Measurements from ENCODE around the gene ADGRG6. TPM values are rescaled to one million over a fixed set of nuclear protein-coding genes. Genes with fewer than 3 reads are reported as not detected.

The ADGRG6 gene
- total RNA-seq, 4 donors from 2014 or later = 15.7 to 75.2 (median 19.2) TPM

- intact Hi-C loops (cut with DNase I; ENCODE audit: low total_unique reads) (no loop called here), in situ Hi-C loops (cut with MboI; ENCODE audit: low pct_ligation_motif_present in 1 of 4, low pct_unique_long_range_greater_than_20kb in 1 of 4, low sequenced_read_pairs in 3 of 4) (no loop called here)
- Histone ChIP-seq H3K36me3 (no peaks in the 10 kb centered on the region), H3K9me3 (no peaks in the 10 kb centered on the region), H3K27me3 (no peaks in the 10 kb centered on the region), H3K4me3 (no peak overlapping the region), H3K4me1 (no peaks in the 10 kb centered on the region), H3K27ac (no peak overlapping the region)
- DNase-seq = no peak
- no peak for TF ChIP-seq EP300 (IDR thresholded peaks at IDR 0.05; ENCODE audit: low read depth)
- no peak for TF ChIP-seq POLR2AphosphoS5 (IDR thresholded peaks at IDR 0.05)
- TF ChIP-seq POLR2A (IDR thresholded peaks at IDR 0.05) = no peak
- TF ChIP-seq, protein P1, sequence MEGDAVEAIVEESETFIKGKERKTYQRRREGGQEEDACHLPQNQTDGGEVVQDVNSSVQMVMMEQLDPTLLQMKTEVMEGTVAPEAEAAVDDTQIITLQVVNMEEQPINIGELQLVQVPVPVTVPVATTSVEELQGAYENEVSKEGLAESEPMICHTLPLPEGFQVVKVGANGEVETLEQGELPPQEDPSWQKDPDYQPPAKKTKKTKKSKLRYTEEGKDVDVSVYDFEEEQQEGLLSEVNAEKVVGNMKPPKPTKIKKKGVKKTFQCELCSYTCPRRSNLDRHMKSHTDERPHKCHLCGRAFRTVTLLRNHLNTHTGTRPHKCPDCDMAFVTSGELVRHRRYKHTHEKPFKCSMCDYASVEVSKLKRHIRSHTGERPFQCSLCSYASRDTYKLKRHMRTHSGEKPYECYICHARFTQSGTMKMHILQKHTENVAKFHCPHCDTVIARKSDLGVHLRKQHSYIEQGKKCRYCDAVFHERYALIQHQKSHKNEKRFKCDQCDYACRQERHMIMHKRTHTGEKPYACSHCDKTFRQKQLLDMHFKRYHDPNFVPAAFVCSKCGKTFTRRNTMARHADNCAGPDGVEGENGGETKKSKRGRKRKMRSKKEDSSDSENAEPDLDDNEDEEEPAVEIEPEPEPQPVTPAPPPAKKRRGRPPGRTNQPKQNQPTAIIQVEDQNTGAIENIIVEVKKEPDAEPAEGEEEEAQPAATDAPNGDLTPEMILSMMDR (IDR thresholded peaks at IDR 0.05) = no peak
- WGBS, 2 donors (ENCODE audit: low coverage in 1 of 2) = 93% methylated on average over 5 of the region's 5 CpGs; no CpG with 5 or more reads in 1 of the 2 donors
Measured at GRCh38 chr6:142290851-142291250, 11.0 kb upstream of the ADGRG6 start.

DNA sequence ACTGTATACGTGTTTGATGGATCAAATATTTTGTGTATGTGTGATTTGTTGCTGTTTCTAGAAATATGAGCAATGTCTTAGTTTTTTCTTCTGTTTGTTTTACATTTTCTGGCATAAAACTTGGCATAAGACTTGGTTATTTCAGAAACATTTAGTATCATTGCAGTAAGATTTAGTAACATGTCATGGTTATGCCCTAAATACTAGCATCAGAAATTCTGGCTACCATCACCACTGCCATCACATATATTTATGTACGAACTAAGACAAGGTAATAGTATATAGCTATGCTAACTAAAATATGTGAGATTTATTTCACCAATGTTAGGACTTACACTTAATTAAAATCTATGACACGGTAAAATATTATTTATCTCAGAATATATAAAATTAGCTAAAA, 10.3 kb upstream of the ADGRG6 start:
- intact Hi-C loops (cut with DNase I; ENCODE audit: low total_unique reads) = no loop called here
- WGBS, 2 donors (ENCODE audit: low coverage in 1 of 2) = 78 to 80% methylated on average over 3 of the region's 3 CpGs

DNA sequence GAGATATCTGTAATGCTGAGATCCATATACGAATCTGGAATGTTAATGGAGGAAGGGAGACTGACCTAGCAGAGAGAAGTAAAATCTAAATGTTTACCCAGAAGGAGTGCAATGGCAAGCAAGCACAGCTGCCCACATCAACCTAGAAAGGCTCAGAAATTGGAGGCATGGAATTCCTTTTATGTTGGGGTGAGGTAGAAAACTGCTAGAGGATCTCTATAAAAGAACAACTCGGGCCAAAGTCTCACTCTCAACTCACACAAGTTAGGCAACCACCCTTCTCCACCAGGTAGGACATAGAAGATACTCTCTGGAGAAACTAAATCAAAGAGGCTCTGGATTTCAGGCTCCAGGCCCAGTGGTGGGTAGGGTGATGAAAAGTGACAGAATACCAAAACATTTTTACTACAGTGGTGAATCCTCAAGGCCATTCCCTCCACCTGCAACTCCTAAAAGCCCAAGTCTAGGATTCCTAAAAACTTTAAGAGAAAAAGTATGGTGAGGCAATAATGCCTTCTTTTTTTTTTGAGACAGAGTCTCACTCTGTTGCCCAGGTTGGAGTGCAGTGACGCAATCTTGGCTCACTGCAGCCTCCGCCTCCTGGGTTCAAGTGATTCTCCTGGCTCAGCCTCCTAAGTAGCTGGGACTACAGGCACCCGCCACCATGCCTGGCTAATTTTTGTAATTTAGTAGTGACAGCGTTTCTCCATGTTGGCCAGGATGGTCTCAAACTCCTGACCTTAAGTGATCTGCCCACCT, 9.5 kb upstream of the ADGRG6 start:
- DNase-seq = no peak
- no peak overlapping the region for H3K4me3 ChIP-seq
- H3K27ac ChIP-seq = no peak overlapping the region
- intact Hi-C loops (cut with DNase I; ENCODE audit: low total_unique reads) (no loop called here), in situ Hi-C loops (cut with MboI; ENCODE audit: low pct_ligation_motif_present in 1 of 4, low pct_unique_long_range_greater_than_20kb in 1 of 4, low sequenced_read_pairs in 3 of 4) (no loop called here)
- 69 to 71% methylated on average over 2 to 6 of the region's 6 CpGs for WGBS, 2 donors (ENCODE audit: low coverage in 1 of 2)
- H3K36me3 ChIP-seq = no peaks in the 10 kb centered on the region
- TF ChIP-seq POLR2A (IDR thresholded peaks at IDR 0.05) = no peak
- TF ChIP-seq POLR2AphosphoS5 (IDR thresholded peaks at IDR 0.05) = no peak
- TF ChIP-seq EP300 (IDR thresholded peaks at IDR 0.05; ENCODE audit: low read depth) = no peak
- TF ChIP-seq, protein P1 (IDR thresholded peaks at IDR 0.05) = no peak
- no peaks in the 10 kb centered on the region for H3K27me3 ChIP-seq
- no peaks in the 10 kb centered on the region for H3K4me1 ChIP-seq
- H3K9me3 ChIP-seq = no peaks in the 10 kb centered on the region

More for the DNA sequence above, 10.3 kb upstream of the ADGRG6 start:
- H3K36me3 ChIP-seq = no peaks in the 10 kb centered on the region
- H3K27me3 ChIP-seq = no peaks in the 10 kb centered on the region
- TF ChIP-seq EP300 (IDR thresholded peaks at IDR 0.05; ENCODE audit: low read depth) = no peak
- TF ChIP-seq, protein P1 (IDR thresholded peaks at IDR 0.05) = no peak
- TF ChIP-seq POLR2A (IDR thresholded peaks at IDR 0.05) = no peak
- TF ChIP-seq POLR2AphosphoS5 (IDR thresholded peaks at IDR 0.05) = no peak
- H3K27ac ChIP-seq = no peak overlapping the region
- in situ Hi-C loops (cut with MboI; ENCODE audit: low pct_ligation_motif_present in 1 of 4, low pct_unique_long_range_greater_than_20kb in 1 of 4, low sequenced_read_pairs in 3 of 4) = no loop called here
- DNase-seq = no peak
- no peak overlapping the region for H3K4me3 ChIP-seq
- H3K4me1 ChIP-seq = no peaks in the 10 kb centered on the region
- no peaks in the 10 kb centered on the region for H3K9me3 ChIP-seq

DNA sequence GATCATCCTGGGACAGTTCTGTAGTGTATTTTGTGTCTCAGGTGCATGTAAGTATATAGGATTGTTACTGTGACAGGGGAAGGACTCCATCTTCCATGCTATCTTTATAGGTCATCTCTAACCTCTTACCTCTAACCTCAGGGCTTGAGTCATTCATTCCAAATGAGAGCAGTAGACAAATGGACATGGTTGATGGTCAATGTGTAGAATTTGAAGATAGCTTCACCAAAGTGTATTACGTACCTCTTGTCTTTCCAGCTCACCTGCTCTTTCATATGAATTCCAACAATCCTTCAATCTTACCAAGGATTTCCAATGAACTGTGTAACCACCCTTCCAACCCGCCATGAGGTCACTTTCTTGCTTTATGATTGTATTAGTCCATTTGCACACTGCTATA, 8.7 kb upstream of the ADGRG6 start:
- Histone ChIP-seq H3K9me3 (no peaks in the 10 kb centered on the region), H3K4me3 (no peak overlapping the region), H3K27me3 (no peaks in the 10 kb centered on the region), H3K27ac (no peak overlapping the region), H3K36me3 (no peaks in the 10 kb centered on the region), H3K4me1 (no peaks in the 10 kb centered on the region)
- in situ Hi-C loops (cut with MboI; ENCODE audit: low pct_ligation_motif_present in 1 of 4, low pct_unique_long_range_greater_than_20kb in 1 of 4, low sequenced_read_pairs in 3 of 4) (no loop called here), intact Hi-C loops (cut with DNase I; ENCODE audit: low total_unique reads) (no loop called here)
- TF ChIP-seq POLR2A (IDR thresholded peaks at IDR 0.05) = no peak
- no peak for TF ChIP-seq POLR2AphosphoS5 (IDR thresholded peaks at IDR 0.05)
- TF ChIP-seq, protein P1 (IDR thresholded peaks at IDR 0.05) = no peak
- no peak for TF ChIP-seq EP300 (IDR thresholded peaks at IDR 0.05; ENCODE audit: low read depth)
- WGBS, 2 donors (ENCODE audit: low coverage in 1 of 2) = 88 to 95% methylated on average over 1 to 2 of the region's 2 CpGs
- no peak for DNase-seq
